HepG2 (cell line): Measurements from ENCODE around the gene MICALL2. TPM values are rescaled to one million over a fixed set of nuclear protein-coding genes. Genes with fewer than 3 reads are reported as not detected.

Experiments
- ARID3A ChIP-seq: IDR thresholded peaks from 2 replicates; pipeline ENCODE4 v1.6.1; 2012; ENCODE audit warnings: low read depth, low read length, improper control_type of control experiment
- BRF2 ChIP-seq: sonication (generic); formaldehyde crosslinking; IDR thresholded peaks from 2 replicates; pipeline ENCODE4 v1.8.1; 2022; ENCODE audit warnings: mild to moderate bottlenecking, missing genetic modification reagents
- ELF4 ChIP-seq: sonication (generic); formaldehyde crosslinking; IDR thresholded peaks from 2 replicates; pipeline ENCODE4 v1.5.0; 2020; ENCODE audit warnings: missing genetic modification reagents, mild to moderate bottlenecking, moderate library complexity, borderline replicate concordance
- KDM5B ChIP-seq: sonication (generic); formaldehyde crosslinking; IDR thresholded peaks from 2 replicates; pipeline ENCODE4 v1.4.0; 2020; ENCODE audit warnings: missing genetic modification reagents, mild to moderate bottlenecking, borderline replicate concordance
- REPIN1 ChIP-seq: sonication (generic); formaldehyde crosslinking; IDR thresholded peaks from 2 replicates; pipeline ENCODE4 v1.8.0; 2022; ENCODE audit warnings: missing genetic modification reagents, low read depth, mild to moderate bottlenecking, borderline replicate concordance
- SUZ12 ChIP-seq: fragments of 150-350 bp; IDR thresholded peaks from 2 replicates; pipeline ENCODE4 v1.6.1; 2014; ENCODE audit warnings: low read depth, low read length
- TFDP2 ChIP-seq: sonication (generic); formaldehyde crosslinking; IDR thresholded peaks from 2 replicates; pipeline ENCODE4 v1.4.0; 2020; ENCODE audit warnings: missing genetic modification reagents
- ZNF263 ChIP-seq: sonication (generic); formaldehyde crosslinking; IDR thresholded peaks from 2 replicates; pipeline ENCODE4 v1.4.0; 2020; ENCODE audit warnings: missing genetic modification reagents
- ZNF788 ChIP-seq: sonication (generic); formaldehyde crosslinking; IDR thresholded peaks from 2 replicates; pipeline ENCODE4 v1.5.0; 2020; ENCODE audit warnings: mild to moderate bottlenecking, missing genetic modification reagents, borderline replicate concordance
- polyA plus RNA-seq, 8 experiments: library from polyadenylated mRNA; depleted of rRNA in 3 of 8; stranded (reverse) in 7 of 8; unstranded in 1 of 8; fragments of >200 nt; fragmentation: Illumina TruSeq in 4 of 8; extraction: Trizol in 4 of 8; gene quantifications; 2 replicates each; pipeline versions ENCODE4 v1.2.1 to v1.2.3, GENCODE V29; 2011 to 2016; ENCODE audit warnings: low read depth in 4 of 8, missing spikeins in 1 of 8, mixed read lengths in 1 of 8; ENCODE audit not compliant: insufficient read depth in 1 of 8
- total RNA-seq, 5 experiments: library from RNA; depleted of rRNA; stranded (reverse); fragments of >200 nt; fragmentation: Illumina TruSeq; extraction: Trizol; gene quantifications; 2 replicates each; pipeline ENCODE4 v1.2.3, GENCODE V29; 2016; ENCODE audit warnings: low read depth in 1 of 5
- TF ChIP-seq, protein P1 (sequence below): sonication (generic); formaldehyde crosslinking; conservative IDR thresholded peaks from 2 replicates; pipeline ENCODE4 v1.4.0; 2020; ENCODE audit warnings: missing genetic modification reagents
- TF ChIP-seq, protein P2 (sequence below): sonication (generic); formaldehyde crosslinking; IDR thresholded peaks from 2 replicates; pipeline ENCODE4 v1.9.0; 2021; ENCODE audit warnings: mild to moderate bottlenecking, missing genetic modification reagents
- TF ChIP-seq, protein P3 (sequence below): sonication (generic); formaldehyde crosslinking; IDR thresholded peaks from 2 replicates; pipeline ENCODE4 v1.4.0; 2020; ENCODE audit warnings: missing genetic modification reagents

Gene MICALL2
- total and polyA plus RNA-seq, 2 of the 13 experiments (the other 11 are each of a cell fraction or from before 2014, with no cell fraction given): 5.8 to 12.4 TPM

DNA sequence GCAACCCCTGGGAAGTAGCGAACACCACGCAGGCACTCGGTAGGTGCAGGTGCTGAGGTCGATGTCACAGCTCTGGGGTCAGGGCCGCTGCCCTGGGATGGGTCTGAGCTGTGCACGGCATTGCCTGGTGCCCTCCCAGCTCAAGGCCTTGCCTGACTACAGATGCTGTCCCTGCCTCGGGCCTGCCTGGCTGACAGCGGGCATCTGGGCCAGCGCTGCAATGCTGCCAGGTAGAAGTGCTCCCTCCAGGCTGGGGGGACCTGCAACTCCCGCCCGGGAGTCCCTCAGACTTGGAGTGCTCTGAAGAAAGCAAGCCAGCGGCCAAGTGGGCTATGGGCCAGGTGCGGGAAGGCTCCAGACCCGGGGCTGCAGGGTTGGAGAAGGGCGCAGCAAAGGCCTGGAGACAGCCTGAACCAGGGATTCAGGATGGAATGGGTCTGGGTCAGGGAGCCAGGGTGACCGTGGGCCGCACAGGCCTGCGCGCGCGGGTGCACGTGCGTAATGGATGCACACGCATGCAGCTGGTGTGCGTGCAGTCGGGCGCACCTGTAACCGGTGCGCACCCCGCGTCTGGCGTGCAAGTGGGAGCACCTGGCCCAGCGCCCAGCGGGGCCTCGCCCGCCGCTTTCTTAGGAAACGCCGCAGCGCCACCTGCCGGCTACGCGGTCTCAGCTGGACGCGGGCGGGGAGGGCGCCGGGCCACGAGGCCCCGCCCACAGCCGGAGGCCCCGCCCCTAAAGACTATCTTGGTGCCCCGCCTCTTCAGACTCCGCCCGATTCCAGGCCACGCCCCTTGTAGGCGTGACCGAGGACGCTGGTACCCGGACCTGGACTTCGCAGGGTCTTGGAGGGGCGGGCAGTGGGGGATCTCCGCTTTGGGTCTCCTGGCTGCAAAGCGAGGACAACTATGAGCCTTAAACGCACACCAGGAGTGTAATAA is 46.7 kb downstream of the MICALL2 start (continued):
- TF ChIP-seq, protein P1, sequence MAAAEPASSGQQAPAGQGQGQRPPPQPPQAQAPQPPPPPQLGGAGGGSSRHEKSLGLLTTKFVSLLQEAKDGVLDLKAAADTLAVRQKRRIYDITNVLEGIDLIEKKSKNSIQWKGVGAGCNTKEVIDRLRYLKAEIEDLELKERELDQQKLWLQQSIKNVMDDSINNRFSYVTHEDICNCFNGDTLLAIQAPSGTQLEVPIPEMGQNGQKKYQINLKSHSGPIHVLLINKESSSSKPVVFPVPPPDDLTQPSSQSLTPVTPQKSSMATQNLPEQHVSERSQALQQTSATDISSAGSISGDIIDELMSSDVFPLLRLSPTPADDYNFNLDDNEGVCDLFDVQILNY (CRISPR knock-in tag): no peak
- TF ChIP-seq ARID3A (no peak), KDM5B (CRISPR knock-in tag) (peak; percentile 42; the same call in 1 of the 2 replicates), ZNF263 (CRISPR knock-in tag) (peak; percentile 93), REPIN1 (CRISPR knock-in tag) (peak; percentile 50; the same call in 1 of the 2 replicates), SUZ12 (no peak), BRF2 (CRISPR knock-in tag) (no peak), ELF4 (CRISPR knock-in tag) (no peak), TFDP2 (CRISPR knock-in tag) (0 out of 2 replicates have a peak, but pooled peaks have one; percentile 15), ZNF788 (CRISPR knock-in tag) (peak; percentile 51; the same call in 1 of the 2 replicates)
- TF ChIP-seq, protein P2, sequence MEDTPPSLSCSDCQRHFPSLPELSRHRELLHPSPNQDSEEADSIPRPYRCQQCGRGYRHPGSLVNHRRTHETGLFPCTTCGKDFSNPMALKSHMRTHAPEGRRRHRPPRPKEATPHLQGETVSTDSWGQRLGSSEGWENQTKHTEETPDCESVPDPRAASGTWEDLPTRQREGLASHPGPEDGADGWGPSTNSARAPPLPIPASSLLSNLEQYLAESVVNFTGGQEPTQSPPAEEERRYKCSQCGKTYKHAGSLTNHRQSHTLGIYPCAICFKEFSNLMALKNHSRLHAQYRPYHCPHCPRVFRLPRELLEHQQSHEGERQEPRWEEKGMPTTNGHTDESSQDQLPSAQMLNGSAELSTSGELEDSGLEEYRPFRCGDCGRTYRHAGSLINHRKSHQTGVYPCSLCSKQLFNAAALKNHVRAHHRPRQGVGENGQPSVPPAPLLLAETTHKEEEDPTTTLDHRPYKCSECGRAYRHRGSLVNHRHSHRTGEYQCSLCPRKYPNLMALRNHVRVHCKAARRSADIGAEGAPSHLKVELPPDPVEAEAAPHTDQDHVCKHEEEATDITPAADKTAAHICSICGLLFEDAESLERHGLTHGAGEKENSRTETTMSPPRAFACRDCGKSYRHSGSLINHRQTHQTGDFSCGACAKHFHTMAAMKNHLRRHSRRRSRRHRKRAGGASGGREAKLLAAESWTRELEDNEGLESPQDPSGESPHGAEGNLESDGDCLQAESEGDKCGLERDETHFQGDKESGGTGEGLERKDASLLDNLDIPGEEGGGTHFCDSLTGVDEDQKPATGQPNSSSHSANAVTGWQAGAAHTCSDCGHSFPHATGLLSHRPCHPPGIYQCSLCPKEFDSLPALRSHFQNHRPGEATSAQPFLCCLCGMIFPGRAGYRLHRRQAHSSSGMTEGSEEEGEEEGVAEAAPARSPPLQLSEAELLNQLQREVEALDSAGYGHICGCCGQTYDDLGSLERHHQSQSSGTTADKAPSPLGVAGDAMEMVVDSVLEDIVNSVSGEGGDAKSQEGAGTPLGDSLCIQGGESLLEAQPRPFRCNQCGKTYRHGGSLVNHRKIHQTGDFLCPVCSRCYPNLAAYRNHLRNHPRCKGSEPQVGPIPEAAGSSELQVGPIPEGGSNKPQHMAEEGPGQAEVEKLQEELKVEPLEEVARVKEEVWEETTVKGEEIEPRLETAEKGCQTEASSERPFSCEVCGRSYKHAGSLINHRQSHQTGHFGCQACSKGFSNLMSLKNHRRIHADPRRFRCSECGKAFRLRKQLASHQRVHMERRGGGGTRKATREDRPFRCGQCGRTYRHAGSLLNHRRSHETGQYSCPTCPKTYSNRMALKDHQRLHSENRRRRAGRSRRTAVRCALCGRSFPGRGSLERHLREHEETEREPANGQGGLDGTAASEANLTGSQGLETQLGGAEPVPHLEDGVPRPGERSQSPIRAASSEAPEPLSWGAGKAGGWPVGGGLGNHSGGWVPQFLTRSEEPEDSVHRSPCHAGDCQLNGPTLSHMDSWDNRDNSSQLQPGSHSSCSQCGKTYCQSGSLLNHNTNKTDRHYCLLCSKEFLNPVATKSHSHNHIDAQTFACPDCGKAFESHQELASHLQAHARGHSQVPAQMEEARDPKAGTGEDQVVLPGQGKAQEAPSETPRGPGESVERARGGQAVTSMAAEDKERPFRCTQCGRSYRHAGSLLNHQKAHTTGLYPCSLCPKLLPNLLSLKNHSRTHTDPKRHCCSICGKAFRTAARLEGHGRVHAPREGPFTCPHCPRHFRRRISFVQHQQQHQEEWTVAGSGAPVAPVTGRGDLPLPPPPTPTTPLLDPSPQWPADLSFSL (CRISPR knock-in tag): peak; percentile 19; the same call in 1 of the 2 replicates
- TF ChIP-seq, protein P3, sequence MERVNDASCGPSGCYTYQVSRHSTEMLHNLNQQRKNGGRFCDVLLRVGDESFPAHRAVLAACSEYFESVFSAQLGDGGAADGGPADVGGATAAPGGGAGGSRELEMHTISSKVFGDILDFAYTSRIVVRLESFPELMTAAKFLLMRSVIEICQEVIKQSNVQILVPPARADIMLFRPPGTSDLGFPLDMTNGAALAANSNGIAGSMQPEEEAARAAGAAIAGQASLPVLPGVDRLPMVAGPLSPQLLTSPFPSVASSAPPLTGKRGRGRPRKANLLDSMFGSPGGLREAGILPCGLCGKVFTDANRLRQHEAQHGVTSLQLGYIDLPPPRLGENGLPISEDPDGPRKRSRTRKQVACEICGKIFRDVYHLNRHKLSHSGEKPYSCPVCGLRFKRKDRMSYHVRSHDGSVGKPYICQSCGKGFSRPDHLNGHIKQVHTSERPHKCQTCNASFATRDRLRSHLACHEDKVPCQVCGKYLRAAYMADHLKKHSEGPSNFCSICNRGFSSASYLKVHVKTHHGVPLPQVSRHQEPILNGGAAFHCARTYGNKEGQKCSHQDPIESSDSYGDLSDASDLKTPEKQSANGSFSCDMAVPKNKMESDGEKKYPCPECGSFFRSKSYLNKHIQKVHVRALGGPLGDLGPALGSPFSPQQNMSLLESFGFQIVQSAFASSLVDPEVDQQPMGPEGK (CRISPR knock-in tag): peak; percentile 48; the same call in 1 of the 2 replicates
